ENCODE results near the gene PLEKHO1.
"Not testable (repeated sequence)": the region's sequence is repeated elsewhere in the genome, so short reads cannot be mapped to it uniquely, and the experiment has no call there.

Gene PLEKHO1

DNA sequence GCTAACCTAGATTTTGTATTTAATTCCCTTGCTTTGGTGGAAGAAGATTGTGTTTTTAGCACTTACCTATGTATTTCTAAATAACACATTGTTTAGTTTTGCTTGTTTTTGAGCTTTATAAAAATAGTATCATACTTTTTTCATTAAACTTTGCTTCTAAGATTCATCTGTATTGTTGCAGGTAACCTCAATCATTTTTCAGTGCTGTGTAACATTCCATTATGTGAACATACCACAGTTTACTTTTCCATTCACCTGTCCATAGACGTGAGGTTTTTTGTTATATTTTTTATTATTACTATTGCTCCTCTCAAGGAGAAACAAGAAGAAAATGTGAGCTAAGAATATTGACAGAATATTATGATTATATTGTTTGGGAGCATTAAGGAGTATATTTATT lies 15.2 kb upstream of the PLEKHO1 start:
- TF ChIP-seq CTCF (IDR thresholded peaks at IDR 0.05; ENCODE audit: borderline replicate concordance, insufficient read depth, low read depth, low read length) = no peak
- H3K4me3 ChIP-seq (ENCODE audit: low read depth, low read length) = no peak overlapping the region

DNA sequence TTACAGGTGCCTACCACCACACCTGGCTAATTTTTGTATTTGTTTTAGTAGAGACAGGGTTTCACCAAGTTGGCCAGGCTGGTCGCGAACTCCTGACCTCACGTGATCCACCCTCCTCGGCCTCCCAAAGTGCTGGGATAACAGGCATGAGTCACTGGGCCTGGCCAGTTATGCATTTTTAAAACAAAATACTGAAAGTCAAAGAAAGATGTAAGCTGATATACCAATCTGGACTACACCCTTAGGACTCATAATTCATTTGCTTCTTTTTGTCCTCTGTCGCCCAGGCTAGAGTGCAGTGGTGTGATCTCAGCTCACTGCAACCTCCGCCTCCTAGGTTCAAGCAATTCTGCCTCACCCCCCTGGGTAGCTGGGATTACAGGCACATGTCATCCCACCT lies 14.3 kb upstream of the PLEKHO1 start:
- not testable (repeated sequence) for H3K4me3 ChIP-seq (ENCODE audit: low read depth, low read length)

DNA sequence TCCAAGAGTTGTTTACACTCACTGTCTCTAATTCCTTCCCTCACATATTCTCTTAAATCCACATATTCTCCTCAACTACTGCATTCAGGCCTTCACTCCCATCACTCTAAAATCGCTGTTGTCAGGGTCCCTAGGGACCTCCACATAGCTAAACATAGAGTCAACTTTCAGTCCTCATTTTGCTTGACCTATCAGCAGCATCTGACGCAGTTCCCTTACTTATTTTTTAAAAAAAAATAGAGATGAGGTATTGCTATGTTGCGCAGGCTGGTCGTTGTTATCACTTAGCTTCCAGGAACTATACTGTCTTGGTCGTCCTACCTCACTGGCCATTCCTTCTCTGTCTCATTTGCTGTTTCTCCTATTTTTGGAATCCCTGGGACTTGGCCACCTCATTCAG lies 11.7 kb upstream of the PLEKHO1 start:
- TF ChIP-seq CTCF (IDR thresholded peaks at IDR 0.05; ENCODE audit: borderline replicate concordance, insufficient read depth, low read depth, low read length) = no peak
- H3K4me3 ChIP-seq (ENCODE audit: low read depth, low read length) = no peak overlapping the region

DNA sequence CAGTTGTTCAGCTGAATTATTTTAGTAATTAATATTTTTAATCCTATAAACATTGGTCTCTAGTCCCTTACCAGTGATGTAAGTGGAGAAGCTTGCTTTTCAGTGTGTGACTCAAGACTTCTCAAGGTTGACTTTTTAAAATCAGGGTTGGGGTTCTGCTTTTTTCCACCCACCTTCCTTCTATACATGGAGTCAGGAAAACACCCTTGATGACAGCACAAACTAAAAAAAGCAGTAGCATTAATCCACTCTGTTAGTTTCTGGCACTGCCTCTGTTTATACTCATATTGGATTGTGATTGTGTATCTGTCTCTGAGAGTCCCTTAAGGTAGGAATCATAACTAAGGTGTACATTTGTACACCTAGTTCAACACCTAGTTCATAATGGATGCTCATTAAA lies 8.3 kb upstream of the PLEKHO1 start:
- TF ChIP-seq CTCF (IDR thresholded peaks at IDR 0.05; ENCODE audit: borderline replicate concordance, insufficient read depth, low read depth, low read length) = no peak
- no peak overlapping the region for H3K4me3 ChIP-seq (ENCODE audit: low read depth, low read length)

- TF ChIP-seq CTCF (IDR thresholded peaks at IDR 0.05; ENCODE audit: borderline replicate concordance, insufficient read depth, low read depth, low read length) = no peak
Measured at GRCh38 chr1:150142083-150142482, 7.6 kb upstream of the PLEKHO1 start.

GRCh38 chr1:150144606-150145005 lies 5.1 kb upstream of the PLEKHO1 start:
- no peak for TF ChIP-seq CTCF (IDR thresholded peaks at IDR 0.05; ENCODE audit: borderline replicate concordance, insufficient read depth, low read depth, low read length)

More at GRCh38 chr1:150142083-150142482, 7.6 kb upstream of the PLEKHO1 start:
- no peak overlapping the region for H3K4me3 ChIP-seq (ENCODE audit: low read depth, low read length)

GRCh38 chr1:150146016-150146415 lies 3.7 kb upstream of the PLEKHO1 start:
- not testable (repeated sequence) for H3K4me3 ChIP-seq (ENCODE audit: low read depth, low read length)

More at GRCh38 chr1:150144606-150145005, 5.1 kb upstream of the PLEKHO1 start:
- no peak overlapping the region for H3K4me3 ChIP-seq (ENCODE audit: low read depth, low read length)

GRCh38 chr1:150146849-150147542 lies 2.7 kb upstream of the PLEKHO1 start:
- no peak overlapping the region for H3K4me3 ChIP-seq (ENCODE audit: low read depth, low read length)
- TF ChIP-seq CTCF (IDR thresholded peaks at IDR 0.05; ENCODE audit: borderline replicate concordance, insufficient read depth, low read depth, low read length) = no peak

All from GM12875 (cell line).